Heart left ventricle (tissue), 16 donors: ENCODE measurements around the gene POU6F2. TPM values are rescaled to one million over a fixed set of nuclear protein-coding genes. Genes with fewer than 3 reads are reported as not detected.

ENCODE experiments used
- ATAC-seq, 4 donors: fragments of 200-7000 bp; cut with Tn5 transposase; one replicate each; pipeline ENCODE4 v1.9.1; 2020 to 2022; ENCODE audit warnings: moderate library complexity in 4 of 4, mild to moderate bottlenecking in 3 of 4, moderate number of reproducible peaks in 1 of 4
- DNase-seq, 5 donors: peaks; one replicate each; pipeline ENCODE4 v3.0.0-alpha.2; 2020
- H3K27ac ChIP-seq, 12 donors: fragments of 200-600 bp; sonication (generic) in 4 of 12; one replicate each; pipeline versions ENCODE4 v1.5.0 to v1.8.0; 2016 to 2022; ENCODE audit warnings: mild to moderate bottlenecking in 2 of 12
- H3K27me3 ChIP-seq, 9 donors: fragments of 200-600 bp; sonication (generic) in 2 of 9; one replicate each; pipeline versions ENCODE4 v1.5.1 to v1.8.0; 2016 to 2022; ENCODE audit warnings: mild to moderate bottlenecking in 3 of 9
- H3K36me3 ChIP-seq, 9 donors: fragments of 200-600 bp; sonication (generic) in 2 of 9; one replicate each; pipeline versions ENCODE4 v1.5.0 to v1.8.0; 2018 to 2022; ENCODE audit warnings: mild to moderate bottlenecking in 2 of 9
- H3K4me1 ChIP-seq, 12 donors: fragments of 200-600 bp; sonication (generic) in 4 of 12; one replicate each; pipeline versions ENCODE4 v1.5.0 to v1.8.0; 2016 to 2022; ENCODE audit warnings: mild to moderate bottlenecking in 3 of 12
- H3K4me3 ChIP-seq, 12 donors: fragments of 200-600 bp; sonication (generic) in 4 of 12; one replicate each; pipeline versions ENCODE4 v1.5.0 to v1.8.0; 2017 to 2022; ENCODE audit warnings: mild to moderate bottlenecking in 9 of 12, moderate library complexity in 4 of 12
- H3K9me3 ChIP-seq, 12 donors: fragments of 200-600 bp; sonication (generic) in 4 of 12; one replicate each; pipeline versions ENCODE4 v1.5.0 to v1.8.0; 2016 to 2022; ENCODE audit warnings: mild to moderate bottlenecking in 1 of 12
- CTCF ChIP-seq, 12 donors: fragments of 200-600 bp; sonication (generic) in 4 of 12; IDR thresholded peaks; one replicate each; pipeline versions ENCODE4 v1.5.0 to v1.8.0; 2018 to 2022; ENCODE audit warnings: antibody characterized with exemption in 12 of 12, mild to moderate bottlenecking in 5 of 12
- POLR2A ChIP-seq, 2 donors: fragments of 450-650 bp; IDR thresholded peaks; one replicate each; pipeline ENCODE4 v1.6.1; 2017; ENCODE audit warnings: antibody characterized with exemption in 2 of 2, mild to moderate bottlenecking in 2 of 2, moderate library complexity in 2 of 2
- WGBS, 4 donors: extraction: QIAGEN DNeasy Blood & Tissue Kit in 2 of 4; methylation state at CpG; one replicate each; pipeline versions ENCODE4 v1.1.5 to v1.1.7; 2013 to 2018; 5-methylcytosine and 5-hydroxymethylcytosine counted together
- intact Hi-C, 10 donors: fragments of 100-400 bp; cut with DNase I; formaldehyde crosslinking; loops; one replicate each; pipeline versions ENCODE4 v1.11.1 to v1.14.2; 2022
- polyA plus RNA-seq, 2 donors: library from polyadenylated mRNA; stranded (reverse); fragments of 200-250 nt; gene quantifications; one replicate each; pipeline ENCODE4 v1.2.3, GENCODE V29; 2013
- total RNA-seq, 9 donors: library from RNA; depleted of rRNA in 2 of 9; stranded (reverse); fragments of >200 nt in 2 of 9; fragmentation: NEBNext Ultra II Directional in 3 of 9; extraction: Animal tissue kit (Norgen Biotek cat#: 25700) in 3 of 9; gene quantifications; one replicate each; pipeline versions ENCODE4 v1.1.0 to v1.2.4, GENCODE V29; 2016 to 2023
- donor health status: ischemic (EF 13 %, LVEDD 7.1; RV severe dilation, severe dysfunction).
- donor health status: healthy with polysubstance abuse.
- donor health status: DM: no; HTN: yes; CAD: no.
- donor health status: DM: no; HTN: no; CAD: no.
- donor health status: ischemic (EF 25% LVEDD 6.9; RV normal size, moderate dysfunction).
- donor health status: ischemic (EF 25% LVEDD 5.7; RV mildly dilated, moderate dysfunction).
- donor health status: healthy.
- donor health status: DM: yes; HTN: yes; CAD: no.
- donor health status: ischemic (EF 35%, LVEDD 5.7; RV mildly dilated, moderate dysfunction).
- donor health status: nonischemic (EF 11% LVEDD 7.7; RV severe dilation, severe dysfunction).
- donor health status: DM: yes; HTN: yes; CAD: no.
- donor health status: PGD.
- donor health status: ischemic (EF 29% LVEDD 5.4; RV normal size, mild dysfunction).
- donor health status: nonischemic (EF 23%, LVEDD 6.1; RV moderate dilation, normal function).

The POU6F2 gene
- total and polyA plus RNA-seq, 11 donors: 0.03 to 1.2 (median 0.38) TPM; not detected in 2

- Histone ChIP-seq H3K27ac (no peak overlapping the region), H3K27me3 (no peaks in the 10 kb centered on the region), H3K9me3 (no peaks in the 10 kb centered on the region), H3K4me1 (no peaks in the 10 kb centered on the region), H3K4me3 (no peak overlapping the region), H3K36me3 (no peaks in the 10 kb centered on the region)
- ATAC-seq: no peak
- intact Hi-C loops: no loop called here
- no peak for DNase-seq
- TF ChIP-seq POLR2A (IDR thresholded peaks at IDR 0.05): no peak
- no peak for TF ChIP-seq CTCF (IDR thresholded peaks at IDR 0.05)
- 70 to 82% (median 79%) methylated on average over 3 of the region's 3 CpGs for WGBS, 4 donors
These were observed 240.1 kb downstream of the POU6F2 start for GRCh38 chr7:39217783-39218182.

GRCh38 chr7:39219869-39220268 lies 242.2 kb downstream of the POU6F2 start:
- TF ChIP-seq CTCF (IDR thresholded peaks at IDR 0.05) (no peak), POLR2A (IDR thresholded peaks at IDR 0.05) (no peak)
- intact Hi-C loops: no loop called here
- 85 to 87% (median 87%) methylated on average over 4 of the region's 4 CpGs for WGBS, 4 donors

GRCh38 chr7:39221901-39222300 lies 244.2 kb downstream of the POU6F2 start:
- 60 to 68% (median 61%) methylated on average over 1 of the region's 1 CpG for WGBS, 4 donors
- intact Hi-C loops: no loop called here
- no peaks in the 10 kb centered on the region for H3K9me3 ChIP-seq
- no peaks in the 10 kb centered on the region for H3K27me3 ChIP-seq
- H3K4me3 ChIP-seq: no peak overlapping the region
- TF ChIP-seq CTCF (IDR thresholded peaks at IDR 0.05) (no peak), POLR2A (IDR thresholded peaks at IDR 0.05) (no peak)
- DNase-seq (no peak), ATAC-seq (no peak)
- H3K36me3 ChIP-seq: no peaks in the 10 kb centered on the region
- no peaks in the 10 kb centered on the region for H3K4me1 ChIP-seq
- no peak overlapping the region for H3K27ac ChIP-seq

More at GRCh38 chr7:39219869-39220268, 242.2 kb downstream of the POU6F2 start:
- Histone ChIP-seq H3K4me1 (no peaks in the 10 kb centered on the region), H3K4me3 (no peak overlapping the region), H3K9me3 (no peaks in the 10 kb centered on the region), H3K36me3 (no peaks in the 10 kb centered on the region), H3K27me3 (no peaks in the 10 kb centered on the region), H3K27ac (no peak overlapping the region)
- DNase-seq (no peak), ATAC-seq (no peak)

GRCh38 chr7:39228946-39229345 lies 251.2 kb downstream of the POU6F2 start:
- H3K36me3 ChIP-seq: no peaks in the 10 kb centered on the region
- no peak overlapping the region for H3K27ac ChIP-seq
- H3K4me1 ChIP-seq: no peaks in the 10 kb centered on the region
- no peaks in the 10 kb centered on the region for H3K9me3 ChIP-seq
- no peak overlapping the region for H3K4me3 ChIP-seq
- intact Hi-C loops: no loop called here
- TF ChIP-seq POLR2A (IDR thresholded peaks at IDR 0.05): no peak
- no peak for TF ChIP-seq CTCF (IDR thresholded peaks at IDR 0.05)
- H3K27me3 ChIP-seq: peaks cover 0 to 6% (median 0%) of the 10 kb centered on the region in 9 donors
- DNase-seq (no peak), ATAC-seq (no peak)
- 52 to 68% (median 54%) methylated on average over 3 of the region's 3 CpGs for WGBS, 4 donors
